ENCODE data around the gene IL22RA2. TPM values are rescaled to one million over a fixed set of nuclear protein-coding genes. Genes with fewer than 3 reads are reported as not detected.

The IL22RA2 gene
- total and polyA plus RNA-seq, 4 donors, result 0.05 TPM; not detected in 3

DNA sequence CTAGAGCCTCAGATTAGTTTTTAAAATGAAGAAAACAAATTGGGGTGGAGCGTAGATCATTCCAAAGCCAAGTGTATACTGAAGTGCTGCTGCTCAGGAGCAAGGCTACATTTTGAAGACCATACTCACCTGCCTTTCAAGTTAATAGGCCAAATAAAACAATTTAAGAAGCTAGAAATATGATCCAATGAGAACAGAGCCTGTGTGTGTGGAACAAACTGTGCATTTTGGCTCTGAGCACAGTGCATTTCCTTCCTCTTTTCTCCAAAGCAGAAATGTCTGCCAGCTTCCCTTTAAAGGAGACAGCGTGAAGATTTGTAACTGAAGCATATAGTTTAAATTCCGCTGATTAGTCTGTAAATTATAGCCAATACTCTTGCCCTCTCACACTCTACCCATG is 48.9 kb upstream of the IL22RA2 start:
- Histone ChIP-seq H3K36me3 (ENCODE audit: control insufficient read depth in 4 of 4, insufficient read depth in 3 of 4, low read depth in 1 of 4, low read length in 3 of 4) (no peaks in the 10 kb centered on the region), H3K9me3 (ENCODE audit: control insufficient read depth in 4 of 4, low read length in 3 of 4) (no peaks in the 10 kb centered on the region), H3K27me3 (ENCODE audit: control insufficient read depth in 4 of 4, insufficient read depth in 4 of 4, low read length in 3 of 4) (no peaks in the 10 kb centered on the region), H3K4me3 (ENCODE audit: low read depth in 1 of 3, low read length in 3 of 3) (no peak overlapping the region), H3K9ac (ENCODE audit: low read depth in 1 of 2, low read length in 2 of 2) (no peak overlapping the region), H3K4me1 (ENCODE audit: control insufficient read depth in 4 of 4, insufficient read depth in 4 of 4, low read length in 3 of 4) (peaks cover under 1 to 14% (median 9%) of the 10 kb centered on the region in 4 donors), H3K27ac (ENCODE audit: low read depth in 1 of 2, low read length in 2 of 2) (peak overlapping the region; percentile 19 to 33)
- no peak for DNase-seq (ENCODE audit: low spot score)
- WGBS, result 76% methylated on average over 3 of the region's 3 CpGs
- TF ChIP-seq EGR1 (IDR thresholded peaks at IDR 0.05; ENCODE audit: low read depth in 2 of 2) (no peak), YY1 (IDR thresholded peaks at IDR 0.05) (peak; percentile 39), SP1 (IDR thresholded peaks at IDR 0.05) (peak; percentile 19)

DNA sequence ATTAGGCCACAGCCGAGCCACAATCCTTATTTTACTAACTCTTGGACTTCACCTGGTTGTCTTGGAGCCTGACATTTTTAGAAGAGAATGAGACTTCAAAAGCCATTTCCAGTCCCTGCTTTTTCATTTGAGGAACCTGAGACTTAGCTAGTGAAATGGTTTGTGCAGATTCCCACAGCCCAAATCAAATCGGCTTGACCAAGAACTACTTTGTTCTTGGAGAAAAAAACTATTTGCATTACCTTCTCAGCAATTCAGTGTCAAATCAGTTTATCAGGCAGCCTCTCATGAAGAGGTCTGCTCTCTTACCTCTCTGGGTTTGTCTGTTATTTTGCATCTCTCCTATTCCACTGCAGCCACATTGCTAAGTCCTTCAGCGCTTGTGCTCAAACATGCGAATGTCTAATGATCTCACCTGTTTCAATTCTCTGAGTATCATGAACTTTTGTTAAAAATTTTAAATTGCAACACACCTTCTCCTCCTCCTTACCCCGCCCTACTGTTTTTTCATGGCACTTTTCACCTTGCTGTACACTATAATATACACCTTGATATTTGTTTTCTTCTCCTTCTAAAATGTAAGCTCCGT is 46.3 kb upstream of the IL22RA2 start:
- H3K9me3 ChIP-seq (ENCODE audit: control insufficient read depth in 4 of 4, low read length in 3 of 4), result no peaks in the 10 kb centered on the region
- WGBS, result 59% methylated on average over 6 of the region's 6 CpGs
- no peaks in the 10 kb centered on the region for H3K27me3 ChIP-seq (ENCODE audit: control insufficient read depth in 4 of 4, insufficient read depth in 4 of 4, low read length in 3 of 4)
- peak overlapping the region in 2 of 3 donors; percentile 14 to 19 for H3K4me3 ChIP-seq (ENCODE audit: low read depth in 1 of 3, low read length in 3 of 3)
- no peaks in the 10 kb centered on the region for H3K36me3 ChIP-seq (ENCODE audit: control insufficient read depth in 4 of 4, insufficient read depth in 3 of 4, low read depth in 1 of 4, low read length in 3 of 4)
- peaks cover 3 to 30% (median 18%) of the 10 kb centered on the region in 4 donors for H3K4me1 ChIP-seq (ENCODE audit: control insufficient read depth in 4 of 4, insufficient read depth in 4 of 4, low read length in 3 of 4)
- H3K27ac ChIP-seq (ENCODE audit: low read depth in 1 of 2, low read length in 2 of 2), result peak overlapping the region; percentile 99 to 100
- TF ChIP-seq NR2F2 (IDR thresholded peaks at IDR 0.05) (no peak), HNF4A (conservative IDR thresholded peaks at IDR 0.05) (peak in 1 of 2 donors; percentile 3), SP1 (IDR thresholded peaks at IDR 0.05) (peak; percentile 46)
- no peak for DNase-seq (ENCODE audit: low spot score)
- H3K9ac ChIP-seq (ENCODE audit: low read depth in 1 of 2, low read length in 2 of 2), result peak overlapping the region in 1 of 2 donors; percentile 67

DNA sequence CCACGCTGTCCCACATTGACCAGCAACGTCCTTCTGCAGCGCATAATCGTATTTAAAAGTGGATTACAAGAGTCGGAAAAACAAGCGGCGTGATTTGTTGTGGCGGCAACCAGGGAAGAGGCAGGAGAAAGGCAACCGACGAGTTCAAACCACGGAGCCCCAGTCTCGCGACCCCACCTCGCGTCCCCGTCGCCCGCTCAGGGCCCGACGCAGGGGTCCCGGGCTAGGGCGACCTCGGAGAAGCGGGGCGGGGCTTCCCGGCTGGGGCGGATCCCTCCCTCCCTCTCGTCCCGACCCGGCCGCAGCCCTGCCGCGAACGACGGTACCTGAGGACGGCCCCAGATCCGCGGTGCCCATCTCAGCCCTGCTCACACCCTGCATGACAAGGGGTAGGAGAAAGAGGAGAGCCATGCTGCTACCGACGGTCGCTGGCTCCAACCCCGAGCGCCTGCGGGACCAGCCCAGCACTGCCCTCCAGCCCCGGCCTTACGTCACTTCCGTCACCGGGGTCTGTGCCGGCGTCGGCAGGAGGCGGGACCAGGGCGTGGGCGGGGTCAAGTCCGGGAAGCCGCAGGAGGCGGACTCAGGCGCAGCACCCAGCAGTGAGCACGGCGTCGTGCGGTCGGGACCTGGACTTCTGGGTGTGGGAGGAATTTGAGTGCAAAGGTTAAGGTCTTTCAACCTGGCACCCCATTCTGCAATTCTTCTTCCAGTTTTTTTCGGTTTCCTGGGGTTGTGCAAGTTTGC is 45.6 kb upstream of the IL22RA2 start, which contains the start of gene IFNGR1:
IFNGR1 (minus strand) TSS at position 469 of the 747 bp plus-strand sequence; CDS start at position 411, 58 bp downstream.
- H3K9ac ChIP-seq (ENCODE audit: low read depth in 1 of 2, low read length in 2 of 2), result peak within 1 kb of the TSS; percentile 98 to 99
- peak within 1 kb of the TSS; percentile 65 to 99 (median 94) for H3K4me3 ChIP-seq (ENCODE audit: low read depth in 1 of 3, low read length in 3 of 3)
- TF ChIP-seq GABPA (IDR thresholded peaks at IDR 0.05 in 1 of 2, conservative IDR thresholded peaks at IDR 0.05 in 1 of 2), result peak; percentile 70 to 90
- TF ChIP-seq, protein P1, sequence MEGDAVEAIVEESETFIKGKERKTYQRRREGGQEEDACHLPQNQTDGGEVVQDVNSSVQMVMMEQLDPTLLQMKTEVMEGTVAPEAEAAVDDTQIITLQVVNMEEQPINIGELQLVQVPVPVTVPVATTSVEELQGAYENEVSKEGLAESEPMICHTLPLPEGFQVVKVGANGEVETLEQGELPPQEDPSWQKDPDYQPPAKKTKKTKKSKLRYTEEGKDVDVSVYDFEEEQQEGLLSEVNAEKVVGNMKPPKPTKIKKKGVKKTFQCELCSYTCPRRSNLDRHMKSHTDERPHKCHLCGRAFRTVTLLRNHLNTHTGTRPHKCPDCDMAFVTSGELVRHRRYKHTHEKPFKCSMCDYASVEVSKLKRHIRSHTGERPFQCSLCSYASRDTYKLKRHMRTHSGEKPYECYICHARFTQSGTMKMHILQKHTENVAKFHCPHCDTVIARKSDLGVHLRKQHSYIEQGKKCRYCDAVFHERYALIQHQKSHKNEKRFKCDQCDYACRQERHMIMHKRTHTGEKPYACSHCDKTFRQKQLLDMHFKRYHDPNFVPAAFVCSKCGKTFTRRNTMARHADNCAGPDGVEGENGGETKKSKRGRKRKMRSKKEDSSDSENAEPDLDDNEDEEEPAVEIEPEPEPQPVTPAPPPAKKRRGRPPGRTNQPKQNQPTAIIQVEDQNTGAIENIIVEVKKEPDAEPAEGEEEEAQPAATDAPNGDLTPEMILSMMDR (IDR thresholded peaks at IDR 0.05; ENCODE audit: low read depth, low read length, missing input control), result no peak
- peak; percentile 84 for TF ChIP-seq HNF4G (IDR thresholded peaks at IDR 0.05)
- TF ChIP-seq YY1 (IDR thresholded peaks at IDR 0.05), result peak; percentile 59
- peak; percentile 31 for TF ChIP-seq FOXA1 (IDR thresholded peaks at IDR 0.05)
- peak; percentile 95 to 98 for TF ChIP-seq HNF4A (conservative IDR thresholded peaks at IDR 0.05)
- peak; percentile 32 for TF ChIP-seq TAF1 (conservative IDR thresholded peaks at IDR 0.05)
- TF ChIP-seq JUND (IDR thresholded peaks at IDR 0.05), result peak; percentile 86 to 91
- peak; percentile 94 for TF ChIP-seq SP1 (IDR thresholded peaks at IDR 0.05)
- TF ChIP-seq, protein P2, sequence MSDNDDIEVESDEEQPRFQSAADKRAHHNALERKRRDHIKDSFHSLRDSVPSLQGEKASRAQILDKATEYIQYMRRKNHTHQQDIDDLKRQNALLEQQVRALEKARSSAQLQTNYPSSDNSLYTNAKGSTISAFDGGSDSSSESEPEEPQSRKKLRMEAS (IDR thresholded peaks at IDR 0.05), result peak; percentile 86
- TF ChIP-seq, protein P3, sequence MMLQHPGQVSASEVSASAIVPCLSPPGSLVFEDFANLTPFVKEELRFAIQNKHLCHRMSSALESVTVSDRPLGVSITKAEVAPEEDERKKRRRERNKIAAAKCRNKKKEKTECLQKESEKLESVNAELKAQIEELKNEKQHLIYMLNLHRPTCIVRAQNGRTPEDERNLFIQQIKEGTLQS (IDR thresholded peaks at IDR 0.05), result no peak
- peak; percentile 32 to 42 for TF ChIP-seq RAD21 (IDR thresholded peaks at IDR 0.05)
- TF ChIP-seq NR2F2 (IDR thresholded peaks at IDR 0.05), result peak; percentile 98
- TF ChIP-seq, protein P4, sequence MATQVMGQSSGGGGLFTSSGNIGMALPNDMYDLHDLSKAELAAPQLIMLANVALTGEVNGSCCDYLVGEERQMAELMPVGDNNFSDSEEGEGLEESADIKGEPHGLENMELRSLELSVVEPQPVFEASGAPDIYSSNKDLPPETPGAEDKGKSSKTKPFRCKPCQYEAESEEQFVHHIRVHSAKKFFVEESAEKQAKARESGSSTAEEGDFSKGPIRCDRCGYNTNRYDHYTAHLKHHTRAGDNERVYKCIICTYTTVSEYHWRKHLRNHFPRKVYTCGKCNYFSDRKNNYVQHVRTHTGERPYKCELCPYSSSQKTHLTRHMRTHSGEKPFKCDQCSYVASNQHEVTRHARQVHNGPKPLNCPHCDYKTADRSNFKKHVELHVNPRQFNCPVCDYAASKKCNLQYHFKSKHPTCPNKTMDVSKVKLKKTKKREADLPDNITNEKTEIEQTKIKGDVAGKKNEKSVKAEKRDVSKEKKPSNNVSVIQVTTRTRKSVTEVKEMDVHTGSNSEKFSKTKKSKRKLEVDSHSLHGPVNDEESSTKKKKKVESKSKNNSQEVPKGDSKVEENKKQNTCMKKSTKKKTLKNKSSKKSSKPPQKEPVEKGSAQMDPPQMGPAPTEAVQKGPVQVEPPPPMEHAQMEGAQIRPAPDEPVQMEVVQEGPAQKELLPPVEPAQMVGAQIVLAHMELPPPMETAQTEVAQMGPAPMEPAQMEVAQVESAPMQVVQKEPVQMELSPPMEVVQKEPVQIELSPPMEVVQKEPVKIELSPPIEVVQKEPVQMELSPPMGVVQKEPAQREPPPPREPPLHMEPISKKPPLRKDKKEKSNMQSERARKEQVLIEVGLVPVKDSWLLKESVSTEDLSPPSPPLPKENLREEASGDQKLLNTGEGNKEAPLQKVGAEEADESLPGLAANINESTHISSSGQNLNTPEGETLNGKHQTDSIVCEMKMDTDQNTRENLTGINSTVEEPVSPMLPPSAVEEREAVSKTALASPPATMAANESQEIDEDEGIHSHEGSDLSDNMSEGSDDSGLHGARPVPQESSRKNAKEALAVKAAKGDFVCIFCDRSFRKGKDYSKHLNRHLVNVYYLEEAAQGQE (IDR thresholded peaks at IDR 0.05), result peak; percentile 73
- TF ChIP-seq FOXA2 (IDR thresholded peaks at IDR 0.05), result peak; percentile 39
- peak; percentile 88 to 95 for TF ChIP-seq EGR1 (IDR thresholded peaks at IDR 0.05; ENCODE audit: low read depth in 2 of 2)
- peak; percentile 95 to 96 for TF ChIP-seq RXRA (IDR thresholded peaks at IDR 0.05)
- TF ChIP-seq, protein P5, sequence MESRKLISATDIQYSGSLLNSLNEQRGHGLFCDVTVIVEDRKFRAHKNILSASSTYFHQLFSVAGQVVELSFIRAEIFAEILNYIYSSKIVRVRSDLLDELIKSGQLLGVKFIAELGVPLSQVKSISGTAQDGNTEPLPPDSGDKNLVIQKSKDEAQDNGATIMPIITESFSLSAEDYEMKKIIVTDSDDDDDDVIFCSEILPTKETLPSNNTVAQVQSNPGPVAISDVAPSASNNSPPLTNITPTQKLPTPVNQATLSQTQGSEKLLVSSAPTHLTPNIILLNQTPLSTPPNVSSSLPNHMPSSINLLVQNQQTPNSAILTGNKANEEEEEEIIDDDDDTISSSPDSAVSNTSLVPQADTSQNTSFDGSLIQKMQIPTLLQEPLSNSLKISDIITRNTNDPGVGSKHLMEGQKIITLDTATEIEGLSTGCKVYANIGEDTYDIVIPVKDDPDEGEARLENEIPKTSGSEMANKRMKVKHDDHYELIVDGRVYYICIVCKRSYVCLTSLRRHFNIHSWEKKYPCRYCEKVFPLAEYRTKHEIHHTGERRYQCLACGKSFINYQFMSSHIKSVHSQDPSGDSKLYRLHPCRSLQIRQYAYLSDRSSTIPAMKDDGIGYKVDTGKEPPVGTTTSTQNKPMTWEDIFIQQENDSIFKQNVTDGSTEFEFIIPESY (IDR thresholded peaks at IDR 0.05), result peak; percentile 46
- H3K27ac ChIP-seq (ENCODE audit: low read depth in 1 of 2, low read length in 2 of 2), result peak within 1 kb of the TSS; percentile 99 to 100
- H3K27me3 ChIP-seq (ENCODE audit: control insufficient read depth in 4 of 4, insufficient read depth in 4 of 4, low read length in 3 of 4), result no peaks in the 10 kb centered on the region
- no peaks in the 10 kb centered on the region for H3K36me3 ChIP-seq (ENCODE audit: control insufficient read depth in 4 of 4, insufficient read depth in 3 of 4, low read depth in 1 of 4, low read length in 3 of 4)
- DNase-seq (ENCODE audit: low spot score), result peak; percentile 98
- under 1% methylated on average over 64 of the region's 64 CpGs for WGBS
- H3K9me3 ChIP-seq (ENCODE audit: control insufficient read depth in 4 of 4, low read length in 3 of 4), result no peaks in the 10 kb centered on the region
- peaks cover 5 to 35% (median 22%) of the 10 kb centered on the region in 4 donors for H3K4me1 ChIP-seq (ENCODE audit: control insufficient read depth in 4 of 4, insufficient read depth in 4 of 4, low read length in 3 of 4)
